NCI-H1436 treated with DMSO at 0.1 percent for 48 hours (cell line): ENCODE results near the gene SNRPN.
"Not testable (repeated sequence)": the region's sequence is repeated elsewhere in the genome, so short reads cannot be mapped to it uniquely, and the experiment has no call there.

Experiments used
- DNase-seq: peaks from one replicate; lab custom pipeline; 2025; lab: John Stamatoyannopoulos, UW

SNRPN gene

GRCh38 chr15:24971052-24971451, 16.3 kb downstream of the SNRPN start:
- no peak for DNase-seq

GRCh38 chr15:24971772-24972171, 17.0 kb downstream of the SNRPN start:
- DNase-seq, result no peak

- not testable (repeated sequence) for DNase-seq
Observed at GRCh38 chr15:24972707-24973106, 17.9 kb downstream of the SNRPN start.

DNA sequence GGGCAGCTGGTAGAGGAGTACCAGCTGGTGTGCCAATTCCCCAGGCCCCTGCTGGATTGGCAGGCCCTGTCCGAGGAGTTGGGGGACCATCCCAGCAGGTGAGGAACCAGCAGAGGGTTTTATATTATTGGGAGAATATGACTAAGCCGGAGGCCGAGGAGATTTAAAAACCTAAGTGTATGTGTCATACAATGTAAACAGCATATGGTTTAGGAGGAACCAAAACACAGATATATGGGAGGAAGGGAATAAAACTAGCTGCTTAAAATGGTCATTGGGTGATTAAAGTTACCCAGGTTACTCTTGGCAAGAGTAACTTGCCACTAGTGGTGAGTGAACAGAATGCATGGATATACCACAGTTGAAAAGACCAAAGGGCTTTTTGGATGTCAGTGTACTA, 22.1 kb downstream of the SNRPN start:
- no peak for DNase-seq

DNA sequence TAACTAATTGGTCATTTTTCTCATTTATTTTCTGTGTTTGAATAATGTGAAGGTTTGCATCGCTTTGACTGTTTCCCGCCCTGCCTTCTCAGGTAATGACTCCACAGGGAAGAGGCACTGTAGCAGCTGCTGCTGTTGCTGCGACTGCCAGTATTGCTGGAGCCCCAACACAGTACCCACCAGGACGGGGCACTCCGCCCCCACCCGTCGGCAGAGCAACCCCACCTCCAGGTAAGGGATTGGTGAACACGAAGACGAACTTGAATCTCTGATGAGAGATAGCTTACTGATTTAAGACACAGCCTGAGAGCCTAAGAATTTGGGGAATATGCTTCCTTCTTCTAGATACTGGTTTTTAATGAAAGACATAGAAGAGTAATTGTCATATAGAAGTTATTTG, 22.9 kb downstream of the SNRPN start:
- DNase-seq, result no peak

DNA sequence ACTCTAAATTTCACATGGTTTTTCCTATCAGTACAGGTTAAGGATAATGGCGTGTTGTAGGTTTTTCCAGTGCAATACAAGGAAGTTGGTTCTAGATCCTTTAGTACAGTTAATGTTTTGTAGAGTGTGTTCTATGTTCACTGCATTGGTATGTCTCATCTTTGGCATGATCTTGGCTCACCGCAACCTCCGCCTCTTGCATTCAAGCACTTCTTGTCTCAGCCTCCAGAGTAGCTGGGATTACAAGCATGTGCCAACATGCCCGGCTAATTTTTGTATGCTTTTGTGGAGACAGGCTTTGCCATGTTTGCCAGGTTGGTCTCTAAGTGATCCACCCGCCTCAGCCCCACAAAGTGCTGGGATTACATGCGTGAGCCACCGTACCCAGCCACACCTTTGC, 30.4 kb downstream of the SNRPN start:
- no peak for DNase-seq

DNA sequence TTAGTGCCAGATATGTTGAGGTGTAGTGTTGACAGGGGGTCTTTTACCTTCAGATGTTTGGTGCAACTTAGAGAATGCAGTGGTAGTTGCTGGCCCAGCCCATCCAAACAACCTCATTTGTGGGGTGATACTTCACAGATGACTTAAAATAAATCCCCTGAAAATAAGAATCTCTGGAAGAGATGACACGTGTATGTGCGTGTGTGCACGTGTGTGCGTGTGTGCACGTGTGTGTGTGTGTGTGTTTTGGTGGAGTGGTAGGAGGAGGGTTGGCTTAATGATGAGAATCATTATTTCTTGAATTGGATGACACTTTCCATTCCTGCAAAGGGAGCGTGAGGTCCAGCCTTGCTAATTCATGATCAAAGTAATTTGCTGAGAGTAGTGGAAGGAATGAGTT, 31.9 kb downstream of the SNRPN start:
- DNase-seq, result no peak

DNA sequence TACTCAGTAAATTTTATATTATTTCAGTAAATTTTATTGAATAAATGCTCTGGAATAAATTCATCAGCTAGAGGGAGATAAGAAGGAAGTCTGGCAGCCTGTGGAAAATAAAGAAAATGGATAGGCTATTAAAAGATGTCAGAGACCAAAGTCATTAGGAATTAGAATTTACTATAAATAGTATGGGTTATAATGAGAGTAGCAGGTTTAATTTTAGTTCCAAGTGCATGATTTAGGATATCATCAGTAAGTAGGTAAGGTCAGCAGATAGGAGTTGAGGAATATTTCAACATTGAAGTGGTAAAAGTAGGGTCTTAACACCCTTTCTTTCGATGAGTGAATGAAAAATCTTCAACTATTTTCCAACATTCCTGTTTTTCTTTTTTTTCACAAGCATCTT, 64.6 kb downstream of the SNRPN start:
- no peak for DNase-seq

DNA sequence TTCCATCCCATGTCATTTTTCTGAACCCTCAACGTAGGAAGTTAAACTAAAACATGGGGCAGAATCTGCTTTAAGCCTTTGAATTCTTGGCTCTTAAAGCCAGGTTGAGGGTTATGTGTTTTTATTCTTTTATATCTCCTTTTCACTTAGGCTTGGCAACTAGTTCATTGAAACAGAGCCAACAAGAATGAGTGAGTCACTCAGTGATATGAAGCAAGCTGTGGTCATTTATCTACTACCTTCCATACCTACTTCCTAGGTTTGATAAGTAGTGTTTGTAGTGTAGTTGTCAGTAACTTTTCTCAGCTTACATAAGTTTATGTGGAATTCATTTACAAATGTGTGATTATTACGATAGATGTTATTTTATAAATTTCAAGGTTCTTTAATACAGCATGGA, 67.4 kb downstream of the SNRPN start:
- no peak for DNase-seq
